Measurements from ENCODE around the gene TP53I11.

Gene TP53I11

GRCh38 chr11:44955015-44955738, 4.5 kb upstream of the TP53I11 start:
- peak; percentile 64 for DNase-seq (ENCODE audit: low spot score)

GRCh38 chr11:44954051-44954906, 3.6 kb upstream of the TP53I11 start:
- DNase-seq (ENCODE audit: low spot score): no peak

GRCh38 chr11:44952500-44953260, 2.0 kb upstream of the TP53I11 start:
- no peak for DNase-seq (ENCODE audit: low spot score)

DNA sequence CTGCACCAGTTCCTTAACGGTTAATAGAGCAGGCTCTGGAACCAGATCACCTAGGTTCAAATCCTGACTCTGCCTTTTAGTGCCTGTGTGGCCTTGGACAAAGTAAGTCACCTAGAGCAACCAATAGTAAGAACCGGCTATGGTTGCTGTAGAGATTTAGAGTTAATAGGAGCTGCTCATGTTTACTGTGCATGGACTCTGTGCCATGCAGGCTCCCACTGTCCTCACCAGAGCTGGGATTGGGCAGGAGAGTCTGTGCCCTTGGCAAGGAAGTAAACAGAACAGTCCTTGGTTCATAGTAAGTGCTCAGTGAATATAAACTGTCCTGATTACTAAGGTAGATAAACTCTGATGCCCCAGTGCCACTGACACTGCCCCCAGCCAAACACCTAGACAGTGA, 1.4 kb upstream of the TP53I11 start:
- DNase-seq (ENCODE audit: low spot score): no peak

DNA sequence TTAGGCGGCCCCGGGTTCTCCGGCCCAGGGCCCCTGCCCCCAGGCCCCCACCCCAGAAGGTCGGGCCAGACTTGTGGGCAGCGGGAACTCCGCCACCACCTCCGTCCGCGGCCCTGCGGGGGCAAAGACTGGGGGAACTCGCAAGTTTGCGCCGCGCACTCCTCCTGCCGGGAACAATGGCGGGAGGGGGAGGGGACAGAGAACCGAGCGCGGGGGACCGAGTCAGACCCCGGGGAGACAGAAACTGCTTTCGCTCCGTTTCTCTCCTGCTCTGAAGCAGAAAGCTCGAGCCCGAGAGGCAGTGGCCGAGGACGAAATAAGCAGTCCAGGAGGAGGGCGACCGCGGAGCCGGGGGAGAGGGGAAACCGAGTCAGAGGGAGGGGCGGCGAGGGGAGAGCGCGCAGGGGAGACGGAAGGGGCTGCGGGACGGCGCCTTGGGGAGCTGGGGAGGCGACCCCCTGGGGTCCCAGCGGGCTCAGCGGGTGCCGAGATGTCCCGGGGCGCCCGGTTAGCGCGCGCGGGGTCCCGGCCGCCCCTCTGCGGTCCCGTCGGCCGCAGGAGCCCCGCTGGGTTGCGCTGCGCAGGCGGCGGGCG, 555 bp downstream of the TP53I11 start:
- no peak for DNase-seq (ENCODE audit: low spot score)

DNA sequence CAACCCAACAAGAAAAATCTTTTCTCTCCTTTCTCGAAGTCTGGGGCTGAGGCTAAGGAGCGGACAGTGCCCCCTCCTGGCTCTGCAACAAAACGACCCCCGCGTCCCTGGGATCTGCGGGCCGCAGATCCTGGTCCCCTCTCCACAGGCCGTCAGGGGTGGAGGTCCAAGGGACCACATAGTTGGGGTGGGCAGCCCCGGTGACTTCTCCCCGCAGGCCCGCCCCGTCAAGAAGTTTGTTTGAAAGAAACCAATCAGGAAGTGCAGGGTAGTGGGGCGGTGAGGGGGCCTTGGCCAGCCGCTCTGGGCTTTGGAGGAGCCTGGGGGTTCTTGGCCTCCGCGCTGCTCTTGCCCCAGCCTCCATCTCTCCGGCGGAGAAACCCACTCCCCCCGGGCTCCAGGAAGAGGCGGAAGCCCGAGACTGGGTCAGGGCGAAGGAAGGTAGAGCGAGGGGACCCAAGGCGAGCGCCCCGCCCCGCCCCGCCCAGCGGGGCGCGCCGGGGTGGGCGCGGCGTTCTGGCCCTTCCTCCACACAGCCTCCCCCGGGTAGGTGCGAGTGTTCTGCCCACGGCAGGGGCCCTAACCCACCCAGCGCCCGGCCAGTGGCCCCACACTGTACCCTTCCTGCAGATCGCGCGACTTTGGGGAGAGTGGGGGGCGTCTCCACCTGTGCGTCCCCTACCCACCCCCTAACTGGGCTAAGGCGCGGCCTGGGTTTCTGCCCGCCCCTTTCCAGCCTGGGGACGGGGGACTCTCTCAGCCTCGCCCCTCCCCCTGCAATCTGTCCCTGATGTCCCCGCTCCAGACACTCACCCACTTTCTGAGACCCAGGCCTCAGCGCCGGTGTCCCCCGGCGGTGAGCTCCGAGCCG, 1.3 kb downstream of the TP53I11 start:
- DNase-seq (ENCODE audit: low spot score): no peak

GRCh38 chr11:44948155-44948554, 2.5 kb downstream of the TP53I11 start:
- DNase-seq (ENCODE audit: low spot score): no peak

DNA sequence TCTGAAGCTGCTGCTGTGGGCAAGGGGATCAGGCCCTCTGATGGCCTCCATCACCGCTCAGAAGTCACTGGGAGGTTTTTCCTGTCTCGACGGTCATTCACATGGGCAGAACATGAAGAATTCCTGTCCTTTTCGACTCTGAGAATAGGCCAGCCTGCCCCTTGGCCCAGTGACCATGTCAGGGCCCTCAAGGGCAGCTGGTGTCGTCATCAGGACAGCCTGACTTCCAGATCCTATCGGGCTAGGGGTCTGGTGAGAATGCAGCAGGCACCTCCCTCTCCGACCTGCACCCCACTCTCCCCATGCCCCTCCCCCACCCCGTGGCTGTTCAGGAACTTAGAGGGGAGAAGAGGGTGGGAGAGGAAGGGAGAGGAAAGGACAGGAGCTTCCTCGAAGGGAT, 3.6 kb downstream of the TP53I11 start:
- no peak for DNase-seq (ENCODE audit: low spot score)

- no peak for DNase-seq (ENCODE audit: low spot score)
These were observed 4.4 kb downstream of the TP53I11 start for GRCh38 chr11:44946263-44946662.

DNA sequence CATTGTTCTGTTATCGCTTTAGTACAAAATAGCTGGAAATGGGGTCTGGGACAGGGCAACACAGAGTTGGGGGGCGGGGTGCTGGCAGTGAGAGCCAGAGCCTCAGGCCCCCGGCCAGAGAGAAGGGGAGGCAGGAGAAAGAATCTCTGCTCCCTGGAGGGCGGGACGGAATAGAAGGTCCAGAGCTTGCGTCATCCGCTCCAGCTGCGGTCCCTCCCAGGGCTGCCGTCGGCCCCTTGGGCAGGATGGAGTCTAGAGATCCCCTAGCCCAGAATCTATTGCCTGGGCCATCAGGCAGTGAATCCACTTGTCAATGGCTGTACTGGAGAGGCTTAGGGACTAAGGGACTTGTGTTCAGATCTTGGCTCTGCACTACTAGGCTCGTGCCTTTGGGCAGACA, 5.0 kb downstream of the TP53I11 start:
- no peak for DNase-seq (ENCODE audit: low spot score)

DNA sequence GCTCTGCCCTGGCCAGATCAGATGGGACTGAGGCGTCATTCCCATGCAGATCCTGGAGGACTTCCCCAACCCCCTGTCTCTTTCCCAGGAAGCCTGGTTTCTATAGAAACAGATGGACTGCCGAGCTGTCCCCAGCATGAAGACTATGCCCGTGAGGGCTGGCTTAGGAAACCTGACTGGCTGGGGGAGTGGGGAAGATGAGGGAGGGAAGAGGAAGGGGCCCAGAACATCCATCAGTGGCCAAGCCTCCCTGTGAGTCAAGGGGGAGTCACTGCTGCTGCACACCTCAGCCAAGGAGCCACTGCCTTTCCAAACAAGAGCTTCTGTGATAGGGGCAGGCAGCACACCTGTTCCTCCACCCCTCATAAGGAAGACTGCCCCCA, 5.8 kb downstream of the TP53I11 start:
- no peak for DNase-seq (ENCODE audit: low spot score)

GRCh38 chr11:44944181-44944852, 6.4 kb downstream of the TP53I11 start:
- DNase-seq (ENCODE audit: low spot score): no peak

DNA sequence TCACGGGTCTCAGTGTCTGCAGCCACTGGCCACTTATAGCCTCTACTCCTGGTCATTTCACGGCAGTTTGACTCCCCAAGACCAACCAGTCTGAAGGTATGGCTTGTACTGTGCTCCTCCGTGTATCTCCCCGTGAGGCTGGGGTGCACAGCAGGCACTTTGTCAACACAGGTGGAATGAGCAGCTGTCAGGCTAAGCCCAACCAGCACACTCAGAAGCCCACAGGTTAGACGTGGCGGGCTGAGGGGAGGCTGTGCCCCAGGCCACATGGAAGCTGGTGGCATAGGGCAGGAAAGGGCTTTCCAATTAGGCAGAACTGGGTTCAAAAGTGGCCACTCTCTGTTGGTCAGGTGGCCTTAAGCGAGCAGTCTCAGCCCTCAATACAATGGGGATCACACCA, 7.0 kb downstream of the TP53I11 start:
- DNase-seq (ENCODE audit: low spot score): no peak

- DNase-seq (ENCODE audit: low spot score): peak; percentile 49
These were observed 7.6 kb downstream of the TP53I11 start for GRCh38 chr11:44943118-44943517.

DNA sequence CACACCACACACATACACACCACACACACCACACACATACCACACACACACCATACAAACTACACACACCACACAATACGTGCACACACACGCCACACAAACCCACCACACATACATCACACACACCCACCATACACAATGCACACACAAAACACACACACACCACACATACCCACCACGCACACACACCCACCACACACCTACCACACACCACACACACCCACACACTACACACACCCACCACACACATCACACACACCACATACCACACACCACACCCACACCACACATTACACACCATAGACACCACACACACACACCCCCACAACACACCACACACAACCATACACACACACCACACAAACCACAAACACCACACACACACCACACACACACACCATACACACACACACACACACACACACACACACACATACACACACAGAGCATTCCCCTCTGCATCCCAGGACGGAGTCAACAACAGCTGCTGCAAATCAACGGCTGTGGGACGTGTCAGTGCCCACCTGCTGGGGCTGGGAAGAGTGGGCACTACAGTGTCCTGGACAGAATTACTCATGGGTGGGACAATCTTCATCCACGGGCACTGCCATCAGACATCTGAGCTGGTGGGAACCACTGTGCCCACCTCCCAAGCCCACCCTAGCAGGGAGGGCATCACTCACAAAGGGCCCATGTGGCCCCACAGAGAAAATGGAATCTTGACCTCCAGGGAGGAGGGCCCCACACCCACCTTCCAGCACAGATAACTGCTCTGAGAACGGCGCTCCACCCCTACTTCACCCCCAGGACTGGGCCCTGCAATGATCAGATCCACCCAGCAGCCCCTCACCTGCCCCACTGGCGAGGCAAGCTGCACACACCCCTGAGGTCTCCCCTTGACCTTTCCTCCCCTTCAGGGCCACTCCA, 8.4 kb downstream of the TP53I11 start:
- no peak for DNase-seq (ENCODE audit: low spot score)

DNA sequence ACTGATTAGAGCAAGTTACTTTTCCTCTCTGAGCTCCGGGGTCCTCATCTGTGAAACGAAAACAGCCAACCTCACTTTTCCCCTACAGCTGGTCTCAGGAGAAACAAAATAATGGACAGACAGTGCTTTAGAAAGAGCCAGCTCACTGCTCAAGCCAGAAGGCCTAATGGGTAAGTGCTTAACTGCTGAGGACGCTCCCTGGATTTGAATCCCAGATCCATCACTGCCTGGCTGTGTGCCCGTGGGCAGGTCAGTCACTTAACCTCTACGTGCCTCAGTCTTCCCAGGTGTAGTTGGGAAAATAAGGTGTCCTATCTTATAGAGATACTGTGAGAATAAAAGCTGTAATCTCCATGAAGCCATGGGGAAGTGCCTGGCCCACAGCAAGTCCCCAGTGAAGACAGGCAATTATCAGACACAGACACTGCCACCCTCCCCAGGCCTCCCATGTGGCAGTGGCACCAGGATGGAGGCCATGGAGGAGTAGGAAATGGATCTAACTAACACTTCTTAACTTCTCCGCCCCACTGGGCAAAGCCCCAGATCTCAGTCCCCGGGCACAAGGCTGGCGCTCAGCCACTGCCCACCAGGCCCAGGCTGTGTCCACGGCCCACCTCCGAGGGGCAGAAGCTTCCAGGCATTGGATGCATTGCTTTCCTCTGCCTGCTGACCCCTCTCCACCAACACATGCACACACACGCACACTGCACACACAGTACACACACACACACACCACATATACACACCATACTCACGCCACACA, 9.2 kb downstream of the TP53I11 start:
- no peak for DNase-seq (ENCODE audit: low spot score)

DNA sequence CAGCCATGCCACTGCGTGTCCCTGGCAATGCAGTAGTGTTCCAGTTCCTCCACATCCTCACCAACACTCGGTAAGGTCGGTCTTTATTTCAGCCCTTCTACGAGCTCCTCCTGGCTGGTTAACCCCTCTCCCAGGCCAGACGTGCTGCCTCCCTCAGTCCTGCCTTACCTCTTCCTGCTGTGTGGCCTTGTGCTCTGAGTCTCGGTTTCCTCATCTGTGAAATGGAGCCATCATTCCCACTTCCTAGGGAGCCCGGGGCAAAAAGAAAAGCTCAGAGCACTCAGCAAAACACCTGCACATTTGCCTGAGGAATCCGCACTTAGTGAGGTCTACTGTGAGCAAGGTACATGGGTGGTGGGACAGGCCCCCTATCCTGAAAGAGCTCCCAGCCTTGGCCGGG, 9.8 kb downstream of the TP53I11 start:
- DNase-seq (ENCODE audit: low spot score): no peak

- DNase-seq (ENCODE audit: low spot score): no peak
These were observed 10.3 kb downstream of the TP53I11 start for GRCh38 chr11:44940404-44940803.

Measured in Ammon's horn (tissue), 1 donor.